Measurements from ENCODE around the gene PPM1J.
"Not testable (repeated sequence)": the region's sequence is repeated elsewhere in the genome, so short reads cannot be mapped to it uniquely, and the experiment has no call there.

Gene PPM1J

DNA sequence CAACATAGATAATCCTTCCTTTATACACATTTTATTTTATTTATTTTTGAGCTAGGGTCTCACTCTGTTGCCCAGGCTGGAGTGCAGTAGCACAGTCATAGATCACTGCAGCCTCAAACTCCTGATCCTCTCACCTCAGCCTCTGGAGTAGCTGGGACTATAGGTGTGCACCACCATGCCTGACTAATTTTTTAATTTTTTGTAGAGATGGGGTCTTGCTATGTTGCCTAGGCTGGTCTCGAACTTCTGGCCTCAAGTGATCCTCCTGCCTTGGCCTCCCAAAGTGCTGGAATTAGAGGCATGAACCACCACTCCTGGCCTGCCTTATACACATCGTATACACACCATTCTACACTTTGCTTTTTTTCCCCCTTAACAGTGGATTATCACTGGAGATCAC, 6.2 kb upstream of the PPM1J start:
- not testable (repeated sequence) for DNase-seq

DNA sequence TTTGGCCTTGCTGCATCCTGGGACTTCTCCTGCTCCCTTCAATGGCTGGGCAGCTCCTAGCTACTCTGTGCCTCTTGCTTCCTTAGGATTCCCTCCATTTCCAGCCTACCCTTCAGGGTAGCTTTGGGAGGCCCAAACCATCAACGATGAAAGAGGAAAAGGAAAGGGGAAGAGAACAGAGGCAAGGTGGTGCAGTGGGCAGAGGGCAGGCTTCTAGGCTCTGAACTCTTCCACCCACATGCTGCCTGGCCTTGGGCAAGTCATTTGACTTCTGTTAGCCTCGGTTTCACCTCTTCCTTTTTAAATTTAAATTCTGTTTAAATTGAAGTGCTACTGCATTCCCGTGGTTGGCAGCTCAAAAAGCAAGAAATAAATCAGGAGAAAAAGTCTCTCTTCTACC, 5.7 kb upstream of the PPM1J start:
- DNase-seq: no peak

DNA sequence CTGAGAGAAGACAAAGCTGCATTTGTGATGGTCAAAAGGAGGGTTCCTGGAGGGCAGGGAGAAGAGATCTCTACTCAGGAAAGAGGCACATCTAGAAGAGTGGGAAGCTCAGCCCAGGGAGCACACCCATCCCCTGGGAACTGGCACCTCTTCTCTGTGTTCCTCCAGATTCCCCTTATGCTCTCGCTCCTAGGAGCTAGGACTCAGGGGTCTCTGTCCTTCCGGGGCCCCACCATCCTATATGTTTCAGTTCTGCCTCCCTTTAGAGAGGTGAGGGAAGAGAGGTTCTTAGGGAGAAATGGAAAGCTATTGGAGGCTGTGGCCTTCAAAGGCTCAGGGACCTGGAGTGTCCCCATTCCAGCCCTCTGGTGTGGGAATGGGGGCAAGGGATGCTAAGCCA, 4.6 kb upstream of the PPM1J start:
- no peak for DNase-seq

DNA sequence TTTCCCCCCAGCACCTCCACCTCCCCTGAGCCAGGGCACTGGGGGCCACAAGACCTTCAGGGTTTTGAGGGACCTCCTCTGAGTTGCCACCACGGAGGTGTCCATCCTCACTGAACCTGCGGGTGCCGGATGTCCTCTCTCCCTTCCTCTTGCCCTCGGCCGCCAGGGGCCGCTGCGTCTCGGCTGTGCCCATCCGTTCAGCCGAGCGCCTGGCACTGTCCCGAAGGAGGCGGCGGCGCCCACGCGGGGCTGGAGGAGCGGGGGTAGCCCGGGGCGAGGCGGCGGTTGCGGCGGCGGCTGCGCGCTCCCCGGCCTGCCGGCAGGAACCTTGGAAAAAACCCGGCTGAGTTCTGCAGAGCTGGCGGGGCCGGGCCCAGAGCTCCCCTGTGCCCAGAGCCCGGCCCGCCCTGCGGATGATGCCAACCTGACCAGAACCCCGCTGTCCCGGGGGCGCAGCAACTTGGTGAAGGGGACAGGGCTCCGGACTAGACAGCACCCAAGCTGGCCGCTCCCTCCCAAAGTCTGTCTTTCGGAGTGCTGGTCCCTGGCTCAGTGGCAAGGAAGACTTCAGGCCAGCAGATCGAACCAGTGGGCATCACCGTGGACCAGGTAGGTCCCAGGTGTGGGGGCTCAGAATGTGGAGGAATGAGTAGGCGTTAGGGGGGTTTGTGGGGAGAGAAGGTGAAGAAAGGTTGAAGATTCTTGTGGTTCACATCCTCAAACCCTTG, 3.7 kb upstream of the PPM1J start:
- DNase-seq: peak; percentile 37

DNA sequence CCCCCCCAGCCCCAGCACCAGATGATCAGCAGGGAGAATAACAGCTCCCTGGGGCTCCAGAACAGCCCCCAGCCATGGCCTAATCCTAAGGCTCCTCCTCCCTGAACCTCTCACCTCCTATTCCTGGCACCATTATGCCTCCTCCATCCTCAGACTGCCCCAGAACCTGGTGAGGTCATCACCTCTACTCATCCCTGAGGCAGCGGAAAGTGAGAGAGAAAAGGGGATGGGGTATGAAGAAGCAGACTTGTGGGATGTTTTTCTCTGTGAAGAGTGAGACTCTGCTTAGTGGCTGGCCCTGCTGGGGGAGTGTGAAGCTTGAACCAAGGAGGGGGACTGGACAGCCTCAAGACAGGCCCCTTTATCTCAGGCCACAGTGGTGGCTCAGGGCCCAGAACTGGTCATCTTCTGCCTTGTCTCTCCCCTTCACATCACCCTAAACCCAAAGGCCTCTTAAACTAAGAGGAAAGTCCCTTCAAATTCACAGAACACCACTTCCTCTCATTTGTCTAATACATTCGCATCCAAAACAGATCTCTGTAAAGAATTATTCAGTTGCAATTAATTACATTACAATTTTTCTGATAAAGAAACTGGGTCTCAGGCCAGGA, 2.2 kb upstream of the PPM1J start:
- DNase-seq: no peak

DNA sequence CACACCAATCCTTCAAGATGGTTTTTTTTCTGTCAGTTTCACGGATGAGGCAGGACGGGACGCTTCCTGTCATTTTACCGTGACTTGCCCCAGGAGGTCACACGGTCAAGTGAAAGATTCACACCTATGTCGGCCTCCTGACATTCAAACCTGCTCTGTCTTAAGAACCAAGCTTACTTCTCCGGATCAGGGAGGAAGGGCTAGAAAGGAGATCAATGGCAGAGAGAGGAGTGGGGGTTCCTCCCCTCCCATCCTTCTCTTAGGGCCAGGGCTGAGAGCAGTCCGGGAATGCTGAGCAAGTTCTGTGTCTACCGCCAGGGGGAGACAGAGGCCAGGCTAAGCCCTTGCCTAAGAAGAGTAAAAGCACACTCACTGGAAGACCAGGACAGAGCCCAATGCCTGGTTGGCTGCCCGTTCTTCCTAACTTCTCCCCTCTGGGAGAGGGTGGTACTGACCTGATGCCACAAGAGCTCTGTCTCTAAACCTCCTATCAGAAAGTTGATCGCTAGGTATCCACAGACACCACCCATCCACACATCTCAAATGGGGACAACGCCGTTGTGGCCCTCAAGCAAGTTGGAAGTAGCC, 1.1 kb upstream of the PPM1J start:
- DNase-seq: peak; percentile 81

DNA sequence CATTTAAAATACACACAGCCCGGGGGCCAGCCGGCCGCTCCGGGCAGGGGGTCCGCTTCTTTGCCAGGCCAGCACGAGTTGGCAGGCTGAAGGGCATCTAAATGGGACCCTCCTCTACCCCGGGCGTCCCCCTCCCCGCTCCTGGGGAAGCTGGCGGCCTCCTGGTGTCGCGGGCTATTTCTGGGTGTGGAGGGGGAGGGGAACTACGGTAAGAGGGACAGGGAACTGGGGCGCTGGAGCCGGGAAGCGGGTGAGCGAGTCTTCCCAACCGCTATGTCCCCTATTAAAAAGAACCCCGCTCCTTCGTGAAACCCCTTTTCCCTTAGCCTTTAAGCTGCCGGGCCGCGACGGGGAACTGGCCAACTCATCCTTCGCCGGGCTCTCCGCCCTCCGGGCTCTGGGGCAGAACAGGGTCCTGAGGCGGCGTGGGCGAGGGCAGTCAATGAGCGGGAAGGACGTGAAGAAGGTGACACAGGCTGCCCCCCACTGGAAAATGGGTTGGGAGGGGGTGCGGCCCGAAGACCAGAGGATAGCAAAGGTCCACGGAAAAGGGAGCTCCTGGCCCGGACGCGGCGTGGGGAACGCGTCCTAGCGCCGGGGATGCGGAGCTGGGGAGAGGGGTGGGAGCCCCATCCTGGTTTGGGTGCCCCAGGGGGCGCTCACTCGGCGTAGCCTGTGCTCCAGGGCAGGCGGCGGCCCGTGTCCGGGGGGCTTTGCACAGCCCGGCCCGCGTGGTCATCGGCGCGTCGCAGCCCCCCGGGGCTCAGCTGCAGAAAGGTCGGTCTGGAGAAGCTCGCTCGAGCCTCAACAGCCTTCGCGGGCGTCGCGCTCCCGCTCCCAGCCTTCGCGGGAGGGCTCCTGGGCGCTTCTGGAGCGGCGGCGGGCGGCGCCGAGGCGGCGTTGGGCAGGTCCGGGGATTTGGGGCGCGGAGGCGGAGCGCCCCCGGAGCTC, 544 bp downstream of the PPM1J start:
- DNase-seq: no peak

DNA sequence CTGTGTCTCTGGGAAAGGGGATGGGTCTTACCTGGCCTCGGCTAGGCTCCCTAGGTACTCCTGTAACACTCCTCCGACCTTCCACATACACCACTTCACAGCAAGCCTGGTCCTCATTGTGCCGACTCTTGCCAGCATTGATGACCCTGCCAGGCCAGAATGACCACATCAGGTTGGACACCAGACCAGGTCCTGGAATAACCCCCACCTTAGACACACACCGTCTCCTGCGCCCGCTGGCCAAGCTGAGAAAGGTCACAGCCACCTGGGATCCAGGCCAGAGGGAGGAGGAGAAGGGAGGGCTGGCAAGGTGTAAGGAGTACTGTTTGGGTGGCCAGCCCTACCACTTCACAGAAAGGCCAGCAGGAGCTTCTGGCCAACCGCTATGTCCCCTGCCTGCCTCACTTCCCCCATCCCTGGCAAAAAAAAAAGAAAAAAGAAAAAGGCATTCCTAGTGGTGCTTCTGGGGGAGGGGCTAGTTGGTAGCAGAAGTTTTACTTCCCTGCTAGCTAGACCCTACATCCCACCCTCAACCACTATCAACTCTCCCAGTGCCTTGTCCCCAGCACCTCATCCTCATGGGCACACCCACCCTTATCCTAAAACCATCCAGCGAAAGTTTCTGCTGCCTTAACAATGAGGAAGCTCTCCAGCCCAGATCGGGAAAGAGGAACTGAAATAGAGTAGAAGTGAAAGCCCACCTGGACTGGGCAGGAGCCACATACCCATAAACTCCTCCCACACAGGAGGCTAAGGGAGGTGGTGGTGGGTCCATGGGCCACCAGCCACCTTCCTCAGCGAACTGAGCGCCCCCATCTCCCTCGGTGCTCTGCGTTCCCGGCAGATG, 1.4 kb downstream of the PPM1J start:
- DNase-seq: no peak

DNA sequence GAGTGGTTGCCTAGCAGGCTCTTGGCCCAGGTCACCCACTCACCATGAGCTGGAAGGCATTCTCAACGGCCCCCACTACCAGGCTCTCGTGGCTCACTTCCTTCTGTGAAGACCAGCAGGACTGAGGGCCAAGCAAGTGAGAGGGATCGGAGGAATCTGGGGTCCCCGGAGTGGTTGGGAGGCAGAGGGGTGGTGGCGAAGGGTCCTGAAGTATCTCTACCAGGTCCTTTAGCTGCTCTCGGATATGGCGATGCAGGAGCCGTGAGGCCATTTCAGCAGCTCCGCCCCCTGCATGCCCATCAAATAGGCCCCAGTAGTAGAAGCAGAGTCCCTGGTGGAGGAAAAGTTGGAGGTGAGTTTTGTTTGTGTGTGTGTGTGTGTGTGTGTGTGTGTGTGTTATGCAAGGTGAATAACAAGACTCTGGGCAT, 2.4 kb downstream of the PPM1J start:
- DNase-seq: no peak

DNA sequence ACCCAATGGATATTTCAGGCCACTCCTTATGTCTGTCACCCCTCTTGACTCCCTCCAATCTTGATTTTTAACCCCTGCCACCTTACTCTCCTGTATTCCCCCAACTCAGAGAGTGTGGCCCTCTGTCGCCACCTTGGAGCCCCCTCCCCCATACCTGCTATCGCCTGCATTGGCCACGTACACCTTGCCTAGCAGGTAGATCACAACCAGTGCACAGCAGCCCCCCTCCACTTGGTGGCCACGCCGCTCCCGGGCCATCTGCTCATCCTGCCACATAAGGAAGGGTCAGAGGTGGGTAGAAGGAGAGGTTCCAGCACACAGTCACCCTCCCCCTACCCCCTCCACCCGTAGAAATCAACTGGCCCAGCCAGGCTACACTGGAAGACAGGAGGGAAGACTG, 2.9 kb downstream of the PPM1J start:
- DNase-seq: no peak

DNA sequence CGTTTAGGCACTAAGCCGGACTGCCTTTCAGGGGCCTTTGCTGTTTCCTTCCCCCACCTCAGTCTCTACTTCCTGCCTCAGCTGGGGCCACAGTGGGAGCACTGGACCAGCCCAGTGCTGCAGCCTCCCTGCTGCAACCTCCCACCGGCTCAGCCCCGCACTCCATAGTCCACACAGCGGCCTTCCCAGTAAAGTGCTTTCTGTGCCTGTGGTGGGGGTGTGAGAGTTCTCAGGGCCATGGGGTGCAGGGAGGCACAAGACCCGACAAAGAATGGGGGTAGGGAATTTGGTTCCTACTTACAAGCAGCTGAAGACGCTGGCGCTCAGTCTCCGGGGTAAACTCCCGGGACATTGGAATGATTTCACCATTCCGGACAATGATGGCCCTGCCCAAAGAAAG, 3.5 kb downstream of the PPM1J start:
- no peak for DNase-seq

DNA sequence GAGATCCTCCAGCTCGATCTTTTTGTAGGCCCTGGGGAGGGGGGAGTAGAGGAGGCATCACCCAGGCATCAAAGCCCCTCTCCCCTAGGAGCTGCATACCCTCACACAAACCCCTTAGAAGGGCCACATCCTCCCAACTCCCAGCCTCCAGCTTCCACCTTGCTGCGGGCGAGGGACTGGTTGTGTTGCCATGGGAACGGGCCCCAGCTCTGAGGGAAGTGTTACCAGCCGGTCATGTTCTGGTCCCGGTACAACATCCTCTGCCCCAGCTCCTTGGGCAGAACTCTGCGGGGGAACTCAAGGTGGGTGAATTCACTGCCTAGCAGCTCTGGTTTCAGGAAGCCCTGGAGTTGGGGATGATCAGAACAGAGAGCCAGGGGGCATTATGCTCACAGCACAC, 4.1 kb downstream of the PPM1J start:
- DNase-seq: no peak

DNA sequence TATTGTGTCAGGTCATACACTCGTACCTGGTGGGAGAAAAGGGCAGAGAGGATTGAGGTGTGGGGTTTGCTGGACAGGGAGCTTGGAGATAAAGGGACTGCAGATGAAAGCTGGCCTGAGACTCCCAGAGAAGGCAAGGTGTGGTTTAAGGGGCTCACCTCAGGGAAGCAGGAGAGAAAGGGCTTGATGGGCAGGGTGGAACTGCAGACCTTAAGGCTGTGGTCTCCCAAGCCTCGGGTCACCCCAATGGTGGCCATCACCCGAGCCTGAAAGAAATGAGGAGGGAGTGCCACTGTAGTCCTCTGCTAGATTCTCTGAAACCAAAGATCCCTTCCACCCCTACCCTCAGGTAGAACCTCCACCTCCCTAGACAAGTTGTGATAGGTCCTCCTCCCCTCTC, 4.5 kb downstream of the PPM1J start:
- no peak for DNase-seq

DNA sequence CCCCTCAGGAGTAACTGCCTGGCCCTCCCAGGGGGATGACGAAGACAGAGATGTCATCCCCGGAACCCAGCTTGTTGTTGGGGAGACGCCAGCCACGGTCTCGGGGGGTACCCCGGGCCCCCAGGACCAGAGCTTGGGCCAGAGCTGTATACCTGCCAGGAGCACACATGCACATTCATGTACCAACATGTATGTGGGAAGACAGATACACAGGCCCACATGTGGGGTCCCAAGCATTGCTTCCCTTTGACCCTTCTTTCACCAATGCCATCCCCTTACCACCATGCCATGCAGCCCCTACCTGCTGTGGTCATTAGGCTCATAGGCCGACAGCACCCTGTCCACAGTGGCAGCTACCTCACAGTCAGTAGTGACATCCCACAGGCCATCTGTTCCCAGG, 5.0 kb downstream of the PPM1J start:
- no peak for DNase-seq

DNA sequence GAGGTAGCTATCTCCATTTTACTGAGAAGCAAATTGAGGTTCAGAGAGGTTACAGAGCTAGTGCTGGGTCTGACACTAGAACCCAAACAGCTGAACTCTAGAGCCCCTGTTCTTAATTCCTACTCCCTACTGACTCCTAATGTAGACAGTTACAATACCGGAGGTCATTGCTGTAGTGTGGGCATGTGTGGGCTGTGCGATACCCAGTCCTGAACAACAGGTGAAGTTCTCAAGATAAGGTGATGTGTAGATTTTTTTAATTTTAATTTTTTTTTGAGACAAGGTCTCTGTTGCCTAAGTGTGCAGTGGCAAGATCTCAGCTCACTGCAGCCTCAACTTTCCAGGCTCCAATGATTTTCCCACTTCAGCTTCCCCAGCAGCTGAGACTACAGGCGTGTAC, 6.6 kb downstream of the PPM1J start:
- DNase-seq: no peak

DNA sequence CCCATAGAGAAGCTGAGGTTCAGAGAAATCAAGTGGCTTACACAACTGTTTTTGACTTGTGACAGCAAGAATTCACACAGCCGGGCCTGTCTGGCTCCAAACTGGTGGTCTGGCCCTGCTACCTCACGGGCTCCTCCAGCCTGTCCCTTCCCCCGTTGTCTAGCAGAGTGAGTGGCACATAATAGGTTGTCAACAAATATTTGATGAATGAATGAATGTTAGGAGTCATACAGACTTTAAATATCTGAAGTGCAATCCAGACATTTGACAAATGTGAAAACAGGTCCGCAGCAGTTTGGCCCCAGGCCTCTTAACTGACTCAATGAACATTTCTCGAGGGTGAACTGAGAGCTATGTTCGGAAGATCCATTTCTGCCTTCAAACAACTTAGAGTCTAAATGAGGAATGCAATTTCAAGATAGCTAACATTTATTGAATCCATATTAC, 7.1 kb downstream of the PPM1J start:
- DNase-seq: no peak

DNA sequence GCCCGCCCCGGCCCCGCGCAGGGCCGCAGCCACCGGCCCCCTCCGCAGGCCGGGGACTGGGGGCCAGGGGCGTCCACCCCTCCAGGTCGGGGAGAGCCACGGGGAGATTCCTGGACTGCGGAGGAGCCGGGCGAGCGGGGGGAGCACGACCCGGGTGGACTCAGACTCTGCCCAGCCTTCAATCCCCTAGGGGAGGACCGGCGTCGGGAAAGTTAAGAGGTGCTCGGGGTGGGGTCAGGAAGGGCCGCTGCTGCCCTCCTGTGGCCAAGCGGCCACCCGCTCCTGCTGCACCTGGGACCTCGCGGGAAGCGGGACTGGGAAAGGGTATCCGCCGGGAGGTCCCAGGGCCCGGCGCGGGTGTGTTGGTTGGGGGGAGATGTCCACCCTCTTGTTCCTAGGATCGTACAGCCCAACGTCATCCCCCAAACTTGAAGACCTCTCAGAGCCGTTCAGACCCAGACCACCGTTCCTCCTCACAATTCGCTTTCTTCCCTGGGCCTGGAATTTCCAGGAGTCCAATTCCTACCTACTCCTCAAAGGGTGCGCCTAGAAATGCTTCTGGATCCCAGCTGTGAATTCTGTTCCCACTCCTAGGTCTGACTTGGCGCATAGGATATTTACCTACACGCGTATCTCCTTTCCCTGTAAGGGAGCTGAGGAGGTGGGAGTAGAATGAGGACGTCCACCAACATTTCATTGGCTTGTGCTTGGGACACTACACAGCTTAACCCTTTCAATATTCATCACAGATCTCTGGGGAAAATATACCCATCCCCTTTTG, 7.7 kb downstream of the PPM1J start:
- DNase-seq: peak; percentile 84

DNA sequence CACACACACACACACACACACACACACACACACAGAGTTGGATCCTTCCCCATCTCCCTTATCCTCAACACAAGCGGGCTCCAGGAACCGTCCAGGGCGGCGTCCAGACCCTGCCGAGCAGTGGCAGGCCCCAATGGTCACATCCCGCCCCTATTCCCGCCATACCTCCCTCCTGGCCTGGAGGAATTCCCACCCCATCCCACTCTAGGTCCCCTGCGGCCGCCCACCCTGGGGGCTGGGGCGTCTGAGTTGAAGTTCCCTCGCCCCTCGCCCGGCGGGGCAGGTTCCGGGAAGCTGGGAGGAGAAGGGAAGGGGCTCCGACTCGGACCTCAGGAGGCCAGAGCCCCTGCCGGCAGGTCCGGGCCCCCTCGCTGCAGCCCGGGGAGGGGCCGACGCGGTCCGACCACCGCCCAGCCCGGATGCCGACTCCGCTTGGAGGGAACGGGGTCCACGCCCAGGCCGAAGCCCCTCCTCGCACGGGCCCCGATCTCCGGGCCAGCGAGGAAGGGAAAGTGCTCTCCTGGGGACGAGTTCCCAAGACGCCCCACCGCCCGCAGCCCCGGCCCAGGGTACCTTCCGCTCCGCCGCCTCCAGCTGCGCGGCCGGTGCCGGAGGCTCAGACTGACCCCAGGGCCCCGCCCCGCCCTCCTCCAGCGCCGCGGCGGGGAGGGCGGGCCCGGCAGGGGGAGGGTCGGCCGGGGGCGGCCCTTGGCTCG, 8.5 kb downstream of the PPM1J start, which contains the start of gene RHOC:
TSS of gene RHOC (minus strand) at position 623 of the 716 bp plus-strand sequence. CDS start 3,328 bp downstream, outside the sequence.
- peak; percentile 73 for DNase-seq

DNA sequence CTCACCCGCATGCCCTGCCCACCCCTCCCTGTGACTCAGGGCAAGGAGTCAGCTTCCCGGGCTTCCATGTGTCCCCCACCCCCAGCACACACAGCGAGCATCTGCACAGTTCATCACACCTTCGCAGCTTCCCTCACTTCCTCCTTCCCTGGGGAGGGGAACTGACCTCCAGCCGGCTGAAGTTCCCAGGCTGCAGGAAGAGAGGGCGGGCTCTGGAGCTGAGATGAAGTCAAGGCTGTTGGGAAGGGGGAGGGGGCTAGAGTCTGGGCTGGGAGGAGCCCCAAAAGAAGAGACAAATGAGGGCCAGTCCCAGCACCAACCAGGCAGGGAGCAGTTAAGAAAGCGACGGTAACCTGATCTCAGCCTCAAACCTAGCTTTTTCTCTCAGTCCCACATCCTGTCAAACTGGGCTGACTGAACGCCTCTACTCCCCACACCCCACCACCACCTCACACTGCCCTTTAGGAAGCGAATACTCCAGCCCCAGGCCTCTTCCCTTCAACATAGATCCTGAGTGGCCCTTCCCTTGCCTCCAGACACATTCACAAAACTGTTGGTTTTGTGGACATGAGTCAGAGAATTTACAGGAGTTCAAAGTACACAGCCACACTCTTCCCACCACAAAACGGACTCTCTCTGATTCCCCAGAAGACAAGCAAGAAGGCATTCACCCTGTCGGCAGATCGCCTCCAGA, 10.1 kb downstream of the PPM1J start:
- peak; percentile 75 for DNase-seq

DNA sequence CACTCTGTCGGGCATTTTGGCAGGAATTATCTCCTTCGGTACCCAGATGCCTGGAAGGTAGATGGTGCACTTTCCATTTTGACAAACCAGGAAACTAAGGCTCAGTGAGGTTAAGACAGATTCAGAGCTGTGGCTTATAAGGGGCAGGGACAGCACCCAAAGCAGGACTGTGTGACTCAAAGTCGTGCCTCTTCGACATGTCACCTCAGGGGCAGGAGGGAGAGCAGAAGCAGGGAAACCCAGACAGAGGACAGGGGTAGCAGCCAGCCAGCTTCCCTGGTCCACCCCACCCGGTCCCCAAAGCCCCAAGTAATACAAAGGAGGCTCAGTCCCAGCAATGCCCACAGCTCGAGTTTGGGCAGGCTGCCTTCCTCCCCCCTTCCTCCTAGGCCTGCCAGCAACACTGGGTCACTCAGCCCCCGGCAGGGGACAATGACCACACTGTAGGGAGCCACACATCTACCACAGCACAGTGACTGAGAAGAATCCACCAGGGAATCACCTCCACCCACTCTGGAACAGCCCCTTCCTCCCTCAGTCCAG, 10.7 kb downstream of the PPM1J start:
- DNase-seq: no peak
